DMS53 (cell line): Measurements from ENCODE around the gene EBF4.
A peak's percentile ranks its signal among the peaks of the same experiment; 100 is the strongest.

Source experiments
- DNase-seq: peaks from one replicate; lab custom pipeline; 2025; lab: John Stamatoyannopoulos, UW

Gene EBF4

GRCh38 chr20:2692036-2692885 is at the start of gene EBF4:
EBF4 (plus strand) TSS chr20:2692780; CDS start chr20:2693646, 866 bp downstream.
- peak; percentile 77 for DNase-seq

- no peak for DNase-seq
Measured at GRCh38 chr20:2643708-2644107, 48.9 kb upstream of the EBF4 start.

- DNase-seq, result peak; percentile 97
Measured at GRCh38 chr20:2651772-2652723, 40.5 kb upstream of the EBF4 start, which contains the start of gene NOP56. NOP56 (plus strand) TSS chr20:2652632; CDS start chr20:2652661, 29 bp downstream.

GRCh38 chr20:2652724-2653555 is 39.6 kb upstream of the EBF4 start:
- DNase-seq, result peak; percentile 89

GRCh38 chr20:2653556-2654383 is 38.8 kb upstream of the EBF4 start:
- DNase-seq, result no peak

GRCh38 chr20:2654384-2654822 is 38.2 kb upstream of the EBF4 start:
- DNase-seq, result no peak

- no peak for DNase-seq
Measured at GRCh38 chr20:2654831-2655230, 37.7 kb upstream of the EBF4 start.

GRCh38 chr20:2655331-2656116 is 37.1 kb upstream of the EBF4 start:
- DNase-seq, result no peak

- no peak for DNase-seq
Measured at GRCh38 chr20:2656471-2657117, 36.0 kb upstream of the EBF4 start.

- peak; percentile 26 for DNase-seq
Measured at GRCh38 chr20:2657241-2657640, 35.3 kb upstream of the EBF4 start.

GRCh38 chr20:2657674-2658073 is 34.9 kb upstream of the EBF4 start:
- DNase-seq, result no peak

- DNase-seq, result peak; percentile 76
Measured at GRCh38 chr20:2658414-2659354, 33.9 kb upstream of the EBF4 start.

- no peak for DNase-seq
Measured at GRCh38 chr20:2659547-2659946, 33.0 kb upstream of the EBF4 start.

GRCh38 chr20:2663364-2663886 is 29.2 kb upstream of the EBF4 start:
- DNase-seq, result peak; percentile 38

- DNase-seq, result peak; percentile 97
Measured at GRCh38 chr20:2663887-2664719, 28.5 kb upstream of the EBF4 start, which contains the start of gene IDH3B. IDH3B (minus strand) TSS chr20:2664216; CDS start chr20:2664188, 28 bp downstream.

- DNase-seq, result no peak
Measured at GRCh38 chr20:2671977-2672376, 20.6 kb upstream of the EBF4 start.

GRCh38 chr20:2672446-2672845 is 20.1 kb upstream of the EBF4 start:
- no peak for DNase-seq
